Globus pallidus (tissue), 1 donor: ENCODE measurements around the gene WLS.

ENCODE experiments used
- DNase-seq: peaks from one replicate; pipeline ENCODE4 v3.0.0-alpha.2; 2015; ENCODE audit warnings: low spot score

The WLS gene

GRCh38 chr1:68136187-68136586 lies 96.1 kb downstream of the WLS start:
- no peak for DNase-seq

GRCh38 chr1:68132426-68133130 lies 99.7 kb downstream of the WLS start:
- DNase-seq = no peak

DNA sequence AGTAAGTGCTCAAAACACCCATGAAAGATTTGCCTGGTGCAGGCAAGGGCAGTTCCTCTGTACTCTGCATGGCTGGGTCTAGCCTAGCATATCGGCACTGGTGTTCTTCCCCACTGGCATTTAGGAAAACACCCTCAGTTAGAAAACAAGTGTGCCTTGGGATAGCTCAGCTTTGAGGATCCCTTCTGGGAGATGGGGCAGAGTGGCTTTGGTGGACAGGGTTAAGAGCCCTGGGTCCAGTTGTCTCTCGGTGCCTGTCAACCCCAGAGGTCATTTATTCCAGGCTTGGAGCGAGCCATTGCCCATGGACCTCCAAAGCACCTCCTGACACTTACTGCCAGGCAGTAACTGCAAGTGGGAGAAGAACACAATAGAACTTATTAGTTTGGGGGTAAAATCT lies 101.1 kb downstream of the WLS start:
- DNase-seq = no peak

- no peak for DNase-seq
Observed at GRCh38 chr1:68129536-68130250, 102.6 kb downstream of the WLS start.

DNA sequence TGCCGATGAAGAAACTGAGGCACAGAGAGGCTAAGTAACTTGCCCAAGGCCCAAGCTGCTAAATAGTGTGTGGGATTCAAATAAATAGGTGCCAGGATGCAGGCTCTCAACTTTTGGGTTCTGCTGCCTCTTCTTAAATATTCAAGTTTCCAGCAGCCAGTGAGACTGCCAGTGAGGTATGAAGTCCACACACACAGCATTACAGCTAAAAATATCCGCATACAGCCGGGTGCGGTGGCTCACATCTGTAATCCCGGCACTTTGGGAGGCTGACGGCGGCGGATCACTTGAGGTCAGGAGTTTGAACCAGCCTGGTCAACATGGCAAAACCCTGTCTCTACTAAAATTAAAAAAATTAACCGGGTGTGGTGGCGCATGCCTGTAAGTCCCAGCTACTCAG lies 103.5 kb downstream of the WLS start:
- DNase-seq = no peak

DNA sequence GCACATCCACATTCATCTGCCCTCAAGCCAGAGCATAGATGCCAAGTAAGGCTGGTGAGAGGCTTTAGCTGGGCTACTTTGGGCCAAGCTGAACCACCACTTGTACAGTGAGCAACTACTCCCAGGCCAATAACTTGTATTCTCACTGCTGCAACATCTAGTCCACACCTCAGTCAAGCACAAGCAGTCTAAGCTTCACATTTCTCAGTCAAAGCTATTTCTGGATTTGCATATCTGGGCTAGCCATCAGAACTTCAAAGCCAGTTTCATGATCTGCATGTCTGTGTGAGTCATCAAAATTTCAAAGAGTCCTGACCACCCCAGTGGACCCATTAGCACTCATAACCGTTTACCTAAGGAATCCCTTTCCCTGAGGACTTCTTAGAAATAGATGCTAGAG lies 104.2 kb downstream of the WLS start:
- no peak for DNase-seq

- no peak for DNase-seq
Observed at GRCh38 chr1:68121536-68121935, 110.8 kb downstream of the WLS start.

DNA sequence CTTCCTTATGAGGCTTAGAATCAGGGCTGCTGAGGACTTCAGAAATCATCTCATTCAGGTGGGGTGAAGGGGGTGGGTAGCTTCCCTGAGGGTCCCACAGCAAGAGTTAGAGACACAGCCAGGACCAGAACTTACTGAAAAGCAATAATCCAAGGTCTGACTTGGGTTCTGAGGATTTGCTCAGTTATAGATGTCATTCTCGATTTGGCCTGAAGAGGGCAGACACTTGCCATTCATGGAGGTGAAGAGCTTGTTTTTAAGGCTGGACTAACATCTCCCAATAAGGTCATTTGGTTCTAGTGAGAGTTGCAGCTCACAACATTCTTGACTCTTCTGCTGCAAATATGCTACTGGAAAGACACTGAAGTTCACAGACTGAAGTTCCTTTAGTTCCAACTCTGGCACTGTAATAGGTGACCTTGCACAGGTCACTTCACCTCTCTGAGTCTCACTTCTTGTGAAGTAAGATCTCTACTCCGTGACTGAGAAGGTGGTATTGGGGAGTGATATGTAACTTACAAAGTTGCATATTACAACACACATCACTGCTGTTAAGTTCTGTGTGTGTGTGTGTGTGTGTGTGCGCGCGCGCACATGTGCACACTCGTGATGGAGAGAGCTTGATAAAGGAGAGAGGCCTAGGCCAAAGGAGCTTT lies 112.1 kb downstream of the WLS start:
- peak; percentile 70 for DNase-seq

GRCh38 chr1:68119445-68119844 lies 112.9 kb downstream of the WLS start:
- no peak for DNase-seq

DNA sequence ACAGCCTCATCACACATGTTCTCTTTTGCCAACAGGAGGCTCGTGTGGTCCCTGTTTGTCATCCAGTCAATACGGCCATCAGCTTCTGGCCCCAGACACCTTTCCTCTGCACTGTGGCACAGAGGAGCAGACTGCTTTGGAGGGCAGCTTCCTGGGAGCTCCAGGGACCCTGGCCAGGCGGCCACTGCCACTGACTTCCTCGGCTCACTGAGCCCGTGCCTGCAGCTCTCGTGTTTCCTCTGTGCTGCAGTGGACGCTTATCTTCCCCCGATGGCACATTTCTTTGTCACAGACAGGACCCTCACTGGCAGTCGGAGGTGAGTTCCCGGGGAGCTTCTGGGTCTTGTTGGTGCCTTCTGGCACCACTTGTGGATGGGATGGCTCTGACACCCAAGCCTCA lies 114.9 kb downstream of the WLS start:
- no peak for DNase-seq

- DNase-seq = peak; percentile 52
Observed at GRCh38 chr1:68116643-68117235, 115.6 kb downstream of the WLS start.

DNA sequence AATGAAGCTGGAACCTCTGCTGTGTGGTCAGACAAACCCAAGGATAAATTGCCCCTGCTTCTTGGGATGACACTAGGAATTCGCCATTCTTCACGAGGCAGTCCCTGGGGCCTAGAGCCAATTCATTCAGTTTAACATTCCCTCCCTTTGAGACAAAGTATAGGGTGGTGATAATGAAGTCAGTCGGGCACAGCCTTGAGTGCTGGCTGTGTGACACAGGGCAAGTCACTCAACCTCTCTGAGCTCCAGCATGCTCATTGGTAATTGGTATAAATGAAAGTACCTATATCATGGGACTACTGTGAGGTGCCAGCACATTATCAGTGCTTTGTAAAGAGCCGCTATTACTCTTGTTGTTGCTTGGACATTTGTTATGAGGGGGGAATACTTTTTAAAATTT lies 117.0 kb downstream of the WLS start:
- no peak for DNase-seq

DNA sequence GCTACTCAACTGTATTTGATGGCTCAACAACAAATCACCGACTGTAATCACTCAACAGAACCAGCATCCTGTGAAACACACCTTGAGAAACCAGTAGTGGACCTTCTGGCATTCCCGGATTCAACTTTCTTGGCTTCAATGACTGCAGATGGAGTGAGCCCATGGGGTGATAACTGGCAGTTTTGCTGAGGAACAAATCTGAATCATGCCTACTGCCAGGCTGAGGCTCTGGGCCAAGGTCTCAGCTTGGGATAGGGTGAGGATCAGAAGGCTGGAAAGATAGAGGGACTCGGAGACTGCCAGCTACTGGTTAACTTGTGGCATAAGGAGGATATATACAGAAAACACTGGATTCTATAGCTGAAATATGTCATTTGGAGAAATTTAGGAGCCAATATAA lies 118.4 kb downstream of the WLS start:
- DNase-seq = no peak

DNA sequence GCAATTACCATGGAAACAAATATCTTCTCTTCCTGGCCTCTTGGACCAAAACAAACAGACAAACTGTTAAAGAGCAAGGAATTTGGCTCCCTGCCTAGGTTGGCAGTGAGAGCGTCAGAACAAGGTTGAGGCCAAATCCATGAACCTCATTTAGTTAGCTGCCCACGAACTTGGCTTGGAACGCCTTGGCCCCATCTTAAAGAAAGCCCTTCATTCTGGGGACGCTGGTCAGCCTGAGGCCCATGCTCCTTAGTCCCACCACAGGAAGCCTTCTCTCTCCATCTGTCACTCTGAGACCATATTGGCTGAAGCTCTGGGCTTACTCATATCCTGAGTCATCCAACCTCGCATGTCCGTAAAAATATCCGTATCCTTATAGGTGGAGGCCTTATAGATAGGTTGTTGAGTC lies 119.5 kb downstream of the WLS start:
- peak; percentile 75 for DNase-seq

GRCh38 chr1:68111519-68112436 lies 120.5 kb downstream of the WLS start:
- peak; percentile 87 for DNase-seq

GRCh38 chr1:68107771-68108170 lies 124.6 kb downstream of the WLS start:
- no peak for DNase-seq

DNA sequence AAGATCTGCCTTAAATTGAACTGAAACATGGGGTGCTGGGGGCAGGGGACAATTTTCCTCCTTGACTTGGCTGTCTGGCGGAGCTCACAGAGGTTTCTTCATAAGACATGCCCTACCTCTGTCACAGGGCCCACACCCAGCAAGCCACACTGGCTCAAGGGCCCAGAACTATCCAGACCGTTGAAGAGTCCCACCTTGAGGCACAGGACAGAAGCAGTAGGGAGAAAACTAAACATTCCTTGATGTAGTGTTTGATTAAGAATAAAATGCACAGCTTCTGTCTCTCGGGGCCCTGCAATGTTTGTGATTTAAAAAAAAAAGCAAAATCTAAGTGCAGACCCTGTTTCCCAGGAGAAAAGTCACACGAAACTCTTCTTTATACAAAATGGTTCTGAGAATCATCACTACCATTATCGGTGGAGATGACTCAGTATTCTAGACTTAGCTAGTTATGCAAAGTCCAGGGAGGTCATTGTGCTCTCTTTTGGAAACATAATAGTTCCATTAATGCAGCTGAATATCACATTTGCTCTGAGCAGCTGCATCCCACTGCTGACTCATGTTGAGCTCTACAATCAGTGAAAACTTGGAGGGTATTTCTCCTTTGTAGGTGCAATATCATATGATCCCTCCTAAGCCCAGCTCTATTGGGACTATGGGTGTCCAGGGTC lies 128.3 kb downstream of the WLS start:
- DNase-seq = peak; percentile 48

DNA sequence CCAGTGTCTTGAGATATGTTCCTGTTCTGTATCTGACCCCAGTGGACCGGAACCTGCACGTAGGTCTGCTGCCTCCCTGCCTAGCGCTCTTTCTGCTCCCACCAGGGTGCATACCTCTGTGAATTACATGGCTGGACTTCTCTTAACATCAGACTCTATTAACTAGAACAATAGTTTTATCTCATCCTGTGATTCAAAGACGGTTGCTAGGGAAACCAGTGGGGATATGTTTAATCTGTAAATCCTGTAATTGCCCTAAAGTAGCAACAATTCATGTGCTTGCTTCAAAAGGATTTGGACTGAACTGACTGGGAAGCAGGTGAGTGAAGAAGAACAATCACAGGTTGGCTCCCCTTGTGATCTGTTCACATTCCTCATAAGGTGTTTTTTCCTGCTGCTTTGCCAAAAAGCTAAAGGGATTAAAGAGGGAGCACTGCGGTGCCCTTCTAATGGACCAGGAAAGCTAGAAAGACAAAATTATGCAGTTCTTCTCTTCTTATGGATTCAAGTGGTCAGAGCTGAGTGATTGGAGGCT lies 129.2 kb downstream of the WLS start:
- DNase-seq = no peak

GRCh38 chr1:68101829-68102228 lies 130.5 kb downstream of the WLS start:
- DNase-seq = no peak

DNA sequence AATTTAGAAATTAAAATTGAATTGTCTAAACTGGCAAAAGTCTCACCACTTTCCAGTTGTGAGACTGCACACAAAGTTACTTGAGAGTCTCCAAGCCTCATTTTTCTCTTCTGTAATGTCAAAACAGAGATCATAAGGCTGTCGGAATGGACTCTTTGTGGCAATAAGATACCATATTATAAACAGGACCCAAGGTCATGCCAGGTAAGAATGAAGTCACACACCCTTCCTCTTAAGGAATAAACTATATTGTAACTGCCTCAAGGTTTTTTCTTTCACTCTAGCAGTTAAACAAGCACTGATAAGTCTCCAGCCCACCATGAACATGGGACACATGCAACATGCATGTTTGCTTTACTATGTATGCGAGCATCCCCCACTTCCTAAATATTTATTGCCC lies 131.8 kb downstream of the WLS start:
- no peak for DNase-seq

DNA sequence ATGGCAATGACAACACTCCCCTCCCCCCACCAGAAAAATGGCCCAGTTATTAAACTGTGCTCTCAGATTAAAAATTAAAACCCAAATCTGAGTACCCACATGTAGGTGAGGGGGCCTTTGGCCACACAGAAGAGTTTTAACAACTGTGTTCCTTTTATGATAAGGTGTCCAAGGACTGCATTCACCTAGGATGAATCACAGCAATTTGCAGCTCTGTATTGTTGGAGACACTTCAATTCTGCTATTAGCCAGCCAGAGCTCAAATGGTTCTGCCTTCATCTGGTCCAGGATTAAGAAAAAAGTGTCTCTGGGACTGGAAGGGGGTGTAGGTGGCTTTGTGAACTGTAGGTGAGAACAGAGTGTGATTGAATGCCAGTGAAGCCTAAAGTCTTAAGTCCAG lies 138.6 kb downstream of the WLS start:
- DNase-seq = no peak
